BLaER1 (cell line): ENCODE measurements around the gene SSTR5.

Source experiments
- H3K27ac ChIP-seq: shearing (Covaris generic); formaldehyde crosslinking; 2 replicates; pipeline ENCODE4 v1.8.1; 2022
- H3K27me3 ChIP-seq: shearing (Covaris generic); formaldehyde crosslinking; 2 replicates; pipeline ENCODE4 v1.8.1; 2022
- H3K36me3 ChIP-seq: shearing (Covaris generic); formaldehyde crosslinking; 2 replicates; pipeline ENCODE4 v1.8.1; 2022
- H3K4me1 ChIP-seq: shearing (Covaris generic); formaldehyde crosslinking; 2 replicates; pipeline ENCODE4 v1.8.1; 2022
- H3K4me2 ChIP-seq: shearing (Covaris generic); formaldehyde crosslinking; 2 replicates; pipeline ENCODE4 v1.8.1; 2022
- H3K4me3 ChIP-seq: shearing (Covaris generic); formaldehyde crosslinking; 2 replicates; pipeline ENCODE4 v1.8.1; 2022
- H3K9ac ChIP-seq: shearing (Covaris generic); formaldehyde crosslinking; 2 replicates; pipeline ENCODE4 v1.8.1; 2022
- H3K9me3 ChIP-seq: shearing (Covaris generic); formaldehyde crosslinking; 2 replicates; pipeline ENCODE4 v1.8.1; 2022
- H4K20me1 ChIP-seq: shearing (Covaris generic); formaldehyde crosslinking; 2 replicates; pipeline ENCODE4 v1.8.1; 2022
- Cebpa-rat ChIP-seq: shearing (Covaris generic); IDR thresholded peaks from 2 replicates; pipeline ENCODE4 v1.8.1; 2022

Gene SSTR5

DNA sequence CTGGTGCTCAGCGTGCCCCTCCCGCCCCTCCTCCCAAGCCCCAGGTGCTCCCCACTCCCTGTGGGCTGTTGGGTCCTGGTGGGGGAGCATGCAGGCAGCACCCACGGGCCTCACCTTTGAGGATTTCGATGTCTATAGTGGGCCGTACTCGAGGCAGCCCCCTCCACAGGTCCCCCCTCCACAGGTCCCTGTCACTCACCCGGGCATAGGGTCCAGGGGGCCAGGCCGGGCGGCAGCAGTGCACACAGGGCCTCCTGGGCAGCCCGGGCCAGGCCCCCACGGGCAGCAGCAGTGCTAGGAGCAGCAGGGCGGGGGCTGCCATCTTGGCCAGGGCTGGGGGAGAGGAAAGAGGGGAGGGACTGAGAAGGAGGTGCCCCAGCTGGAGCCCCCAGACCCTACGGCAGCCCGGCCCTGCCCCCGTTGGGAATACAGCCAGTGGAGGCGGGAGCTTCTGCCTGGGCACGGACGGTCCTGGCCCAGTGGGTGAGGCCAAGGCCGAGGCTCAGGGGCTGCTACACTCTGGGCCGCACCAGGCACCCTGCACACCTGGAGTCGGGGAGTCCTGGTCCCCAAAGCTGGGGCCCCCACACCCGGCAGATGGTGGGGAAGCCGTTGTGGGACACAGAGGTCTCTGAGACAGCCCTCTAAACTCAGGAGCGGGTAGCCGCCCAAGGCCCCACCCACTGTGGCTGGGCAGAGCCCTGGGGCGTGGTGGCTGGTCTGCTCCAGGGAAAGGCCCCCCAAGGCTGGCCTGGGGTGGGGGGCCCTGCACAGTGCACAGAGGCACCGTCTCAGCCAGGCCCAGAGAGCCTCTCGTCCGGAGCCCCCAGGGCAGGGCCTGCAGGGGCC lies 22.3 kb downstream of the SSTR5 start:
- Histone ChIP-seq H4K20me1 (peaks cover 34% of the 10 kb centered on the region), H3K4me1 (peaks cover 69% of the 10 kb centered on the region), H3K4me3 (no peak overlapping the region), H3K9me3 (peaks cover 6% of the 10 kb centered on the region), H3K36me3 (no peaks in the 10 kb centered on the region), H3K9ac (no peak overlapping the region), H3K27me3 (peaks cover 51% of the 10 kb centered on the region), H3K27ac (no peak overlapping the region), H3K4me2 (peak overlapping the region; percentile 92)
- TF ChIP-seq Cebpa-rat, result no peak

GRCh38 chr16:1095450-1096168 lies 23.1 kb downstream of the SSTR5 start:
- H3K9me3 ChIP-seq, result peaks cover 6% of the 10 kb centered on the region
- H3K27me3 ChIP-seq, result peaks cover 43% of the 10 kb centered on the region
- TF ChIP-seq Cebpa-rat, result no peak
- H4K20me1 ChIP-seq, result peaks cover 35% of the 10 kb centered on the region
- H3K27ac ChIP-seq, result peak overlapping the region; percentile 75; the same call in 1 of the 2 replicates
- H3K4me3 ChIP-seq, result no peak overlapping the region
- no peaks in the 10 kb centered on the region for H3K36me3 ChIP-seq
- H3K9ac ChIP-seq, result no peak overlapping the region
- peaks cover 64% of the 10 kb centered on the region for H3K4me1 ChIP-seq
- H3K4me2 ChIP-seq, result peak overlapping the region; percentile 92

GRCh38 chr16:1096169-1097082 lies 23.9 kb downstream of the SSTR5 start, which contains the start of gene C1QTNF8:
Gene C1QTNF8, minus strand, starts transcription at chr16:1096244. Its CDS starts 1,322 bp downstream, at chr16:1094922.
- Histone ChIP-seq H3K9me3 (peaks cover 6% of the 10 kb centered on the region), H3K4me3 (peak within 1 kb of the TSS; percentile 18; the same call in 1 of the 2 replicates), H3K36me3 (no peaks in the 10 kb centered on the region), H3K27me3 (peaks cover 41% of the 10 kb centered on the region), H3K4me1 (peaks cover 57% of the 10 kb centered on the region), H4K20me1 (peaks cover 38% of the 10 kb centered on the region), H3K4me2 (peak within 1 kb of the TSS; percentile 92), H3K27ac (peak within 1 kb of the TSS; percentile 75), H3K9ac (peak within 1 kb of the TSS; percentile 35; the same call in 1 of the 2 replicates)
- TF ChIP-seq Cebpa-rat, result no peak

DNA sequence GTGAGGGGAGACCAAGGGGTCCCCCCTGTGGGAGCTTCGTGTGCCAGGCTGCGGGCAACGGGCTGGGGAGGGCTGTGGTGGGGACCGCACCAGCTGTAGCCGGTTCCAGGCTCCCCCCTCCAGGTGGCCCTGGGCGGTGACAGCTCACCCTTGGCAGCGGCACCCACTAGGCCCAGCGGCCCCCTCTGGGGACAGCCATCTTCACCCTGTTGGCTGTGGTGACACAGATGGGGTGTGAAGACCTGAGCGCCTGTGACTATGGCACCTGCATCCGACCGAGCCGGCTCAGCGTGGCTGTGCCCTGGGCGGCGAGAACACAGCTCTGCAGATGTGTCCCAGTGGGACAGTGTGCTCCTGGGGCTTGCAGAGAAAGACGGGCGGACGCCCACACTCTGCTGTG lies 24.6 kb downstream of the SSTR5 start:
- H3K36me3 ChIP-seq, result no peaks in the 10 kb centered on the region
- H3K9ac ChIP-seq, result no peak overlapping the region; the same call in 1 of the 2 replicates
- peaks cover 57% of the 10 kb centered on the region for H3K4me1 ChIP-seq
- peak overlapping the region; percentile 18; the same call in 1 of the 2 replicates for H3K4me3 ChIP-seq
- peaks cover 2% of the 10 kb centered on the region for H3K9me3 ChIP-seq
- TF ChIP-seq Cebpa-rat, result no peak
- peak overlapping the region; percentile 75; the same call in 1 of the 2 replicates for H3K27ac ChIP-seq
- peak overlapping the region; percentile 92 for H3K4me2 ChIP-seq
- peaks cover 41% of the 10 kb centered on the region for H3K27me3 ChIP-seq
- peaks cover 40% of the 10 kb centered on the region for H4K20me1 ChIP-seq

DNA sequence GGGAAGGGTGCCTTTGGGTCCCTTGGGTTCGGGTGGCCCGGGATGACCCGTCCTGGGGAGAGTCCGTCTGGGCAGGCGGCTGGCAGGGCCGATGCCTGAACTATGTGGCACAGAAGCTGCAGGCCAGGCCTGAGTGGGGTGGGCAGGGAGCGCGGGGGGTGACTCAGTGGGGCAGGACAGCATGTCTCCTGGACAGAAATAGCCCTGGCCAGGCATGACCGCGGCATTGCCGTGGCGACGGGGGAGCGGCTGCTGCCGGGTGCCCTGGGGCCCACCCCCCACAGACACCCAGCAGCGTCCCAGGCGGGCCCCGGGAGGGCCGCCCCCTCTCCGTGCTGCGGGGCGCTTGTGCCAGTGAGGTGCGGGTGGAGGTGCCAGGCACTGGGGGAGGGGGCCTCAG lies 25.3 kb downstream of the SSTR5 start:
- Histone ChIP-seq H3K27ac (peak overlapping the region; percentile 44; the same call in 1 of the 2 replicates), H4K20me1 (peaks cover 40% of the 10 kb centered on the region), H3K9me3 (no peaks in the 10 kb centered on the region), H3K36me3 (no peaks in the 10 kb centered on the region), H3K4me1 (peaks cover 57% of the 10 kb centered on the region), H3K27me3 (peaks cover 41% of the 10 kb centered on the region), H3K4me3 (no peak overlapping the region), H3K4me2 (peak overlapping the region; percentile 92), H3K9ac (no peak overlapping the region)
- TF ChIP-seq Cebpa-rat, result no peak

GRCh38 chr16:1098266-1098991 lies 25.9 kb downstream of the SSTR5 start:
- H3K36me3 ChIP-seq, result no peaks in the 10 kb centered on the region
- H4K20me1 ChIP-seq, result peaks cover 46% of the 10 kb centered on the region
- no peak overlapping the region for H3K9ac ChIP-seq
- H3K4me3 ChIP-seq, result no peak overlapping the region
- H3K4me1 ChIP-seq, result peaks cover 62% of the 10 kb centered on the region
- no peaks in the 10 kb centered on the region for H3K9me3 ChIP-seq
- no peak for TF ChIP-seq Cebpa-rat
- H3K4me2 ChIP-seq, result peak overlapping the region; percentile 92
- 0 out of 2 replicates have a peak overlapping the region, but pooled peaks have one; percentile 44 for H3K27ac ChIP-seq
- H3K27me3 ChIP-seq, result peaks cover 47% of the 10 kb centered on the region

DNA sequence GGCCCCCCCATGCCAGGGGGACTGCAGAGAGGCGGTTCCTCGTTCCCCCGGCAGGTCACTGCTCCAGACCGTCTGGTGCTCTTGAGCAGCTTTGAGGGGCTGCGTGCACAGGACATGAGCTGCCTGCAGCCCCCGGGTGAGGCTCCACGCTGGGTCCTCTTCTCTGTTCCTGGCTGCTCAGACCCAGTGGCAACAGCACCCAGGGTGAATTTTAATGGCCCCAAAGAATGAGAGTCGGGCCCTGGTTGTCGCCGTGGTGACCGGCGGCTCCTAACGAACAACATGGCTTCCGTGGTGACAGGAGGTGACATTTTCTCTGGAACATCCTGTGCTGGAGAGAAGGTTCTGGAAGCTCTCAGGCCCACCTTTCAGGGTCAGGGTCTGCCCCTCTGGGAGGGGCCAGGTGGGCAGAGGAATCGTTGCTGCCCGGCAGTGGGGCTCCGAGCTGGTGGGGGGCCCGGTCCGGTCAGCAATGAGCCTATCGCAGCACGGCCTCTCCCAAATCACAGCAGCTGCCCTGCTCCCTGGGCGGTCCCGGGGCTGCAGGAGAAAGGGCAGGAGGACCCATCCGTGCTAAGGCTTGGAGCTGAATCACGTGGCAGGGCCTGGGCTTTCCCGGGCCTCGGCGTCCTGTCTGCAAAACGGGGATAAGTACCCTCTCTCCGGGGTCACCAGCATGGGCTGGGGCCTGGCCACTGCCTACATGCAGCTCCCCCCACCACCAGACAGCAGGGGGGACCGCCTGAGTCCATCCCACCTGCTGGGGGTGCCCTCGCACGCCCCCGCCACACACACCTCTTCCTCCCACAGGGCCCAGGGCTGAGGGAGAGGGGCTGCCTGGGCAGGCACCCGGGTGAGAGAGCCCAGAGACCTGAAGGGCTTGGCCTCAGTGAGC lies 26.9 kb downstream of the SSTR5 start:
- Histone ChIP-seq H4K20me1 (peaks cover 47% of the 10 kb centered on the region), H3K27ac (no peak overlapping the region), H3K4me1 (peaks cover 66% of the 10 kb centered on the region), H3K36me3 (no peaks in the 10 kb centered on the region), H3K27me3 (peaks cover 51% of the 10 kb centered on the region), H3K4me3 (no peak overlapping the region), H3K9ac (no peak overlapping the region), H3K4me2 (peak overlapping the region; percentile 92), H3K9me3 (no peaks in the 10 kb centered on the region)
- no peak for TF ChIP-seq Cebpa-rat
